ENCODE data around the gene GALNT18.

The GALNT18 gene

DNA sequence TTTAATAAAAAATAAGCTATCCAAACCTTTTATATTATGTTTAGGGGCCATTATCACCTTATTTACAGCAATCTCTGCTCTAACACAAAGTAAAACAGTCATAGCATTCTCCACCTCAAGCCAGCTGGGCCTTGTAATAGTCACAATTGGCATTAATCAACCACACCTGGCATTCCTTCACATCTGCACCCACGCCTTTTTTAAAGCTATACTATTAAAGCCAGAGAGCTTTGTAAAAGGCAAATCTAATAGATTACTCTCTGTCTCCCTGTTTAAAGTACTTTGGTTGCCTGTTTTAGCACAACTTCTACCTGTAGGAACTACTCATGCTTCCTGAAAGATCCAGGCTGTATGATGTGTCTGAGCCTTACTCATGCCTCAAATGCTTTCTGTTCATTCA, 381.8 kb downstream of the GALNT18 start:
- DNase-seq, result no peak
- no peaks in the 10 kb centered on the region for H3K9me3 Mint-ChIP-seq
- H3K36me3 Mint-ChIP-seq (ENCODE audit: low read depth), result no peaks in the 10 kb centered on the region
- H3K27me3 Mint-ChIP-seq, result no peaks in the 10 kb centered on the region
- H3K27ac Mint-ChIP-seq, result no peak overlapping the region
- no peak overlapping the region for H3K4me3 Mint-ChIP-seq
- peaks cover 18% of the 10 kb centered on the region for H3K4me1 Mint-ChIP-seq (ENCODE audit: low read depth)

DNA sequence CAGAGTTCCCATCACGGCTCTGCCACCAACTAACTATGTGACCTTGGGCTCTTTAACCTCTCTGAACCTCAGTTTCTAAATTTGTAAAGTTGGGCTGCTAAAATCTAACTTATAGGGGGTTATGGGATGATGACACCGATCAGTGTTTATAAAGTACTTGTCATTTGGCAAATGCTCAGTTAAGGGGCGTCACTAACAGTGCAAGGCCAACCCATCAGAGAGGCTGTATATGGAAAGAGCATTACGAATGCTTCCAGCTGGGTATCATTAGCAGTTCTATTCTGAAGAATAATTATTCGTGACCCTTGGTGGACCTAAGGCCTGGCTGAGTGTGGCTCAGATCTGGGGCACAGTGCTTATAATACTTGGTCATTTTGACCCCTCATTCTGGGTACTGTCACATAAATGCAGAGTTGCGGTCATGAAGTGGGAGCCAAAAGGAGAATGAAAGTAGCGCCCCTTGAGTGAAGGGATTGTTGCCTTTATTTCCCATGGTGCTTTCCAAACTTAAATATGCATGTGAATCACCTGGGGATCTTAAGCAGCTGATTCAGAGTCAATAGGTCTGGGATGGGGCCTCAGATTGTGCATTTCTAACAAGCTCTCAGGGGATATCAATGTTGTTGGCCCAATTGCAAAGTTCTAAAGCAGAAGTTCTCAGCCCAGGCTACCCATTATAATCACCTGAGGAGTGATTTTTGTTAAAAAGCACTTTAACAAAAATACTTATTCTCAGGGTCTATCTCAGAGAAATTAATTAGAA, 384.6 kb downstream of the GALNT18 start:
- DNase-seq, result no peak
- no peaks in the 10 kb centered on the region for H3K27me3 Mint-ChIP-seq
- no peak overlapping the region for H3K27ac Mint-ChIP-seq
- H3K4me3 Mint-ChIP-seq, result no peak overlapping the region
- no peaks in the 10 kb centered on the region for H3K9me3 Mint-ChIP-seq
- H3K4me1 Mint-ChIP-seq (ENCODE audit: low read depth), result no peaks in the 10 kb centered on the region
- H3K36me3 Mint-ChIP-seq (ENCODE audit: low read depth), result no peaks in the 10 kb centered on the region

DNA sequence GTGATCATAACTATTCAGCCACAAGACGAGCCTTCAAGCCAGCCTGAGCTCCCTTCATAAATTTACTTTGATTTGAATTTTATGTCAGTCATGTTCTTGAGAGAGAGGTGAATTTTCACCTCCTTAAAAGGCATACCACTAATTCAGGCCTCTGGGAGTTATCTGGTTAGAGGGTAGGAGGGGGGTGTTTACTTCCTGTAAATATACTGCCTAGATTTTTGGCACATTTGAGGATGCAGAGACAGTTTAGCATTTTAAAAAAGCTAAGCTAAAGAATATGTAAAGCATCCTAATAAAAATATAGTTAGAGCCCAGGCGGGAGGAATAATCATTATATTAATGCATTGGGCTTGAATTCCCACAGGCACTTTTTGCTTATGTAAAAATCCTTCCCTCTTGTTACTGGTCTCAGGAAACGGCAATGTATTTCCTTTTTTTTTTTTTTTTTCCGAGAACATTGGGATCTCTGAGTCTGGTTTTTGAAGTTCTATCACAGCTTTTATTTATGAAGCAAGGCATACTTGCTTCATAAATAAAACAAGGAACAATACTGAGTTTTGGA, 385.2 kb downstream of the GALNT18 start:
- Mint-ChIP-seq H3K36me3 (ENCODE audit: low read depth) (no peaks in the 10 kb centered on the region), H3K27me3 (no peaks in the 10 kb centered on the region), H3K27ac (no peak overlapping the region), H3K4me3 (no peak overlapping the region), H3K9me3 (no peaks in the 10 kb centered on the region), H3K4me1 (ENCODE audit: low read depth) (no peaks in the 10 kb centered on the region)
- no peak for DNase-seq

- no peaks in the 10 kb centered on the region for H3K9me3 Mint-ChIP-seq
Observed at GRCh38 chr11:11231763-11232162, 390.0 kb downstream of the GALNT18 start.

GRCh38 chr11:11230802-11231562, 390.8 kb downstream of the GALNT18 start:
- no peak for DNase-seq
- peaks cover 14% of the 10 kb centered on the region for H3K27me3 Mint-ChIP-seq
- H3K27ac Mint-ChIP-seq, result no peak overlapping the region
- no peaks in the 10 kb centered on the region for H3K9me3 Mint-ChIP-seq
- no peaks in the 10 kb centered on the region for H3K36me3 Mint-ChIP-seq (ENCODE audit: low read depth)
- no peaks in the 10 kb centered on the region for H3K4me1 Mint-ChIP-seq (ENCODE audit: low read depth)
- H3K4me3 Mint-ChIP-seq, result no peak overlapping the region

More at GRCh38 chr11:11231763-11232162, 390.0 kb downstream of the GALNT18 start:
- H3K27ac Mint-ChIP-seq, result no peak overlapping the region
- peaks cover 14% of the 10 kb centered on the region for H3K27me3 Mint-ChIP-seq
- H3K36me3 Mint-ChIP-seq (ENCODE audit: low read depth), result no peaks in the 10 kb centered on the region
- H3K4me3 Mint-ChIP-seq, result no peak overlapping the region
- no peaks in the 10 kb centered on the region for H3K4me1 Mint-ChIP-seq (ENCODE audit: low read depth)
- DNase-seq, result no peak

- DNase-seq, result no peak
- no peaks in the 10 kb centered on the region for H3K9me3 Mint-ChIP-seq
- peaks cover 14% of the 10 kb centered on the region for H3K27me3 Mint-ChIP-seq
- H3K27ac Mint-ChIP-seq, result no peak overlapping the region
- H3K4me3 Mint-ChIP-seq, result no peak overlapping the region
- no peaks in the 10 kb centered on the region for H3K4me1 Mint-ChIP-seq (ENCODE audit: low read depth)
- no peaks in the 10 kb centered on the region for H3K36me3 Mint-ChIP-seq (ENCODE audit: low read depth)
Observed at GRCh38 chr11:11230087-11230486, 391.7 kb downstream of the GALNT18 start.

DNA sequence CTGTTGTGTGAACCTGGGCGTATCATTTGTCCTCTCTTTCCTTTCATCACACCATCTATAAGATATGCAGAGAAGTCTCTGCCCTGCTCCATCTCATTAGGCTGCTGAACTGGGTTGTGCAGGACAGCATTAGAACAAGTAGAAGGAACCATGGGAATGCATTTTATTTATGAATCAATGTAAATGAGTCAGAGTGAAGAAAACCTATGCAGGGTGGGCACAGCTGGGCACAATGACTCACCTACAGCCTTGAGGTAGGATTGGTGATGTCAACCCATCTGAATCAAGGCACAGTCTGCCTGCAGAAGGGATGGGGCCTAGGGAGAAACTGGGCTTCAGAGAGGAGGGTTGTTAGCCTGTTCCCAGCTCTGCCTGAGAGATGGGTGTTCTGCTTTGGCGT, 392.2 kb downstream of the GALNT18 start:
- Mint-ChIP-seq H3K9me3 (no peaks in the 10 kb centered on the region), H3K4me1 (ENCODE audit: low read depth) (no peaks in the 10 kb centered on the region), H3K4me3 (no peak overlapping the region), H3K27ac (no peak overlapping the region), H3K27me3 (peaks cover 14% of the 10 kb centered on the region), H3K36me3 (ENCODE audit: low read depth) (no peaks in the 10 kb centered on the region)
- DNase-seq, result no peak

DNA sequence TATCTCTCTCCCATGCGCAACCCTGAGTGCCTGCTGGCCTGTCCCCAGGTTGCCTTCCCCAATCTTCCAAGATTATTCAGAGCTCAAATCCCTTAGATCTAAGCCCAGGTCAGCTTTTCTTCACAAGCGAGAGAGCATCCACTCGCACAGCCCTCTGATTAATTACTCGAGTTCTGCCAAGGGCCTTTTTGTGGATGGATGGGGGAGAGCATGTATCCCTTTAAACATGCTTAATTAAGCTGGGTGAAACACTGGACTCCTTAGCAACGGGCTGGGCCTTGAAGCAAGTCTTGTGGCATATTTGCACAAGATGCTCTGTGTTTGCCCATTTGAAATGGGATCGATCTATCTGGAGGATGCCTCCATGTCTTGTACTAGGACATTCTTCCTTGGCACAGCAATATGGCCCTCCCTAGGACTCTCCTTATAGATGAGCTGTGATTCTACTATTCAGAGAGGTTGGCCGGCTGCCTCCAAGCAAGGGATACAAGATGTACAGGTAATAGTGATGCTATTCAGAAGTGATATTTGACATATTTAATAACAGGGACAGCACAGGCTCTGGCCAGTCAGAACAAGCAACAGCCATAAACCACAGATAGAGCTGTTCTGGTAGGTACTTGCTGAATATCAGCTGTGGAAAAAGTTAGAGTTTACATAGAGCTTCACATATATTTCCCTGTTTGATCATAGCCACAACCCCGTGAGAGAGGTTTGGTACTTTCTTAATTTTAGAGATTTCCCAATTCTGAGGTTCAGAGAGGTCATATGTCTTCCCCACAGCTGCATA, 394.3 kb downstream of the GALNT18 start:
- DNase-seq, result no peak
- Mint-ChIP-seq H3K27me3 (peaks cover 14% of the 10 kb centered on the region), H3K27ac (no peak overlapping the region), H3K36me3 (ENCODE audit: low read depth) (no peaks in the 10 kb centered on the region), H3K4me3 (no peak overlapping the region), H3K9me3 (no peaks in the 10 kb centered on the region), H3K4me1 (ENCODE audit: low read depth) (no peaks in the 10 kb centered on the region)
